Fibroblast of pulmonary artery (primary cell): ENCODE results near the gene ALDH1A1.

Experiments
- DNase-seq: peaks from one replicate; pipeline ENCODE4 v3.0.0-alpha.2; 2010; ENCODE audit warnings: low read depth
- H3K4me3 ChIP-seq: replicated peaks from 2 replicates; pipeline ENCODE4 v1.5.1; 2011; ENCODE audit warnings: low read depth, mild to moderate bottlenecking, control low read depth, low read length, moderate library complexity
- CTCF ChIP-seq: IDR thresholded peaks from 2 replicates; pipeline ENCODE4 v1.5.1; 2011; ENCODE audit warnings: mild to moderate bottlenecking, control low read depth, low read length, inconsistent platforms; ENCODE audit errors: missing control alignments

The ALDH1A1 gene

DNA sequence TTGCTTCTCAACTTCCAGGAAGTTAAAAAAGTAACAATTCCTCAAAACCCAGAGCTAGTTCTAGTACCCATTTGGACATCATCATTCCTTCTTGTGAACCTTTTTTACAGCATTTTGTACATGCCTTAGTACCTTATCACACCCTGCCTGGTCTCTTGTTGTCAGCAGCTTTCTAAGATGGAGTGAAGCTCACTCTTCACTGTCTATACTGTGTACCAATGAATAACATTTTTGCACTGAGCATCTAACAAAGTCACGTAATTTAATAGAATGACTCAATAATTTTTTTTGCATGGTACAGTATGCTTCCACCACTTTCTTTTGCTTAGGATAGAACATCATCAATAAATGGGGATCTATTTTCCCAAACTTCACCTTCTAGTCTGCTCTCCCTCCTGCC lies 29.8 kb downstream of the ALDH1A1 start:
- no peak overlapping the region for H3K4me3 ChIP-seq
- no peak for DNase-seq
- TF ChIP-seq CTCF: no peak

DNA sequence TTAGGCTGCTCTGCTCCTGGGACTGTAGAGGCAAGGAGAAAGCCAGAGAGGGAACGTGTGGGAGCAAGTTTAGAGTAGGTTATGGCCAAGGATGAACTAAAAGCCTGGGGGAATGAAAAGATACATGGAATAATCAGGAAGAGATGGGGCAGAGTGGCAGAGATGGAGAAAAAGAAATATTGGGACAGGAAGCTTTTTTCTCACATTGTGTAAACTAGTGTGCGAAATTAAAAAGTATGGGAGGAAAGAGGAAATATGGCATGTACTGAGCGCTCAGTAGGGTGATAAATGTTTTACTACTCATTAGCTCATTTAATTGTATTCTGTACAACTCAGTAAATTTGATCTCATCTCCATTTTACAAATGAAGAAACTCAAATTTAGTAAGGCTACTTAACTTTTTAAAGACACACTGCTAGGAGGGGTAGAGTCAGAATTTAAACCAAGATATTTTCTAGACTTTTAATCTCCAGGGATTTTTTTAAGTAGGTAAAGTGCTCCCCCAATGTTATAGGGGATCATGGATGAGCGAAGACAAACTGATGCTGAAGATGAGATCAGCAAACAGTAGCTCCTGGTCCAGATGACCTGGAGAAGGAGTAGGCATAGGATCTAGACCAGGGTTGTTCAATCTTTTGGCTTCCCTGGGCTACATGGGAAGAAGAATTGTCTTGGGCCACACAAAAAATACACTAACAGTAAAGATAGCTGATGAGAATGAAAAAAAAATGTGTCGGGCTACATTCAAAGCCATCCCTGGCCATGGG lies 30.8 kb downstream of the ALDH1A1 start:
- no peak for DNase-seq
- no peak for TF ChIP-seq CTCF
- no peak overlapping the region for H3K4me3 ChIP-seq

- H3K4me3 ChIP-seq: no peak overlapping the region
- DNase-seq: no peak
- TF ChIP-seq CTCF: no peak
Measured at GRCh38 chr9:72919246-72919945, 33.5 kb downstream of the ALDH1A1 start.

- no peak overlapping the region for H3K4me3 ChIP-seq
- DNase-seq: no peak
- no peak for TF ChIP-seq CTCF
Measured at GRCh38 chr9:72917892-72918509, 34.9 kb downstream of the ALDH1A1 start.

- no peak for TF ChIP-seq CTCF
- DNase-seq: no peak
Measured at GRCh38 chr9:72915659-72916058, 37.2 kb downstream of the ALDH1A1 start.

GRCh38 chr9:72914750-72915149 lies 38.1 kb downstream of the ALDH1A1 start:
- TF ChIP-seq CTCF: no peak
- DNase-seq: no peak
- H3K4me3 ChIP-seq: no peak overlapping the region

More at GRCh38 chr9:72915659-72916058, 37.2 kb downstream of the ALDH1A1 start:
- H3K4me3 ChIP-seq: no peak overlapping the region
